Stimulated activated CD4-positive, alpha-beta T cell treated with anti-CD3 and anti-CD28 coated beads, Interleukin-4, amount 100 ng/mL, for 48 hours (primary cell): ENCODE data around the gene SCGB3A1.

Source experiments
- DNase-seq, 2 donors: peaks; one replicate each; pipeline ENCODE4 v3.0.0-alpha.2; 2020; ENCODE audit warnings: low read depth in 2 of 2

The SCGB3A1 gene

GRCh38 chr5:180586870-180587269 lies 4.4 kb downstream of the SCGB3A1 start:
- DNase-seq = no peak

- no peak for DNase-seq
Observed at GRCh38 chr5:180586204-180586603, 5.1 kb downstream of the SCGB3A1 start.

- no peak for DNase-seq
Observed at GRCh38 chr5:180583738-180584137, 7.6 kb downstream of the SCGB3A1 start.

- no peak for DNase-seq
Observed at GRCh38 chr5:180580681-180581080, 10.6 kb downstream of the SCGB3A1 start.

- no peak for DNase-seq
Observed at GRCh38 chr5:180575571-180575970, 15.7 kb downstream of the SCGB3A1 start.

- DNase-seq = no peak
Observed at GRCh38 chr5:180568914-180569313, 22.4 kb downstream of the SCGB3A1 start.

GRCh38 chr5:180563994-180564393 lies 27.3 kb downstream of the SCGB3A1 start:
- DNase-seq = peak; percentile 2 to 4

- no peak for DNase-seq
Observed at GRCh38 chr5:180558232-180558631, 33.1 kb downstream of the SCGB3A1 start.

GRCh38 chr5:180557217-180557809 lies 34.0 kb downstream of the SCGB3A1 start:
- no peak for DNase-seq

- DNase-seq = no peak
Observed at GRCh38 chr5:180555168-180555921, 36.0 kb downstream of the SCGB3A1 start.

- no peak for DNase-seq
Observed at GRCh38 chr5:180553530-180553929, 37.8 kb downstream of the SCGB3A1 start.

GRCh38 chr5:180548563-180548962 lies 42.7 kb downstream of the SCGB3A1 start:
- DNase-seq = no peak

- DNase-seq = no peak
Observed at GRCh38 chr5:180545248-180545647, 46.1 kb downstream of the SCGB3A1 start.

- DNase-seq = no peak
Observed at GRCh38 chr5:180541710-180542109, 49.6 kb downstream of the SCGB3A1 start.
